ENCODE results near the gene BAAT. TPM values are rescaled to one million over a fixed set of nuclear protein-coding genes. Genes with fewer than 3 reads are reported as not detected.
"Not testable (repeated sequence)": the region's sequence is repeated elsewhere in the genome, so short reads cannot be mapped to it uniquely, and the experiment has no call there.

BAAT gene
- not detected in 2 replicates for total RNA-seq (2014; rRNA removed; shearing (Covaris generic))

DNA sequence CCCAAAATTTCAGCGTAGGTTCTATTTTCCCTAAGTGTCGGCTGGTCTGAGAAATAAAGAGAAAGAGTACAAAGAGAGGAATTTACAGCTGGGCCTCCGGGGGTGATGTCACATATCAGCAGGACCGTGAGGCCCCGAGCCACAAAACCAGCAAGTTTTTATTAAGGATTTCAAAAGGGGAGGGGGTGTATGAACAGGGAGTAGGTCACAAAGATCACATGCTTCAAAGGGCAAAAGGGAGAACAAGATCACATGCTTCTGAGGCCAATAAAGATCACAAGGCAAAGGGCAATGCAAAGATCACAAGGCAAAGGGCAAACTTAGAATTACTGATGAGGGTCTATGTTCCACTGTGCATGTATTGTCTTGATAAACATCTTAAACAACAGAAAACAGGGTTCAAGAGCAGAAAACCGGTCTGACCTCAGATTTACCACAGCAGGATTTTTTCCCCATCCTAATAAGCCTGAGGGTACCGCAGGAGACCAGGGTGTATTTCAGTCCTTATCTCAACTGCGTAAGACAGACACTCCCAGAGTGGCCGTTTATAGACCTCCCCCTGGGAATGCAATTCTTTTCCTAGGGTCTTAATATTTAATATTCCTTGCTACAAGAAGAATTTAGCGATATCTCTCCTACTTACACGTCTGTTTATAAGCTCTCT is at the start of gene BAAT:
TSS of gene BAAT (minus strand) at position 134 of the 664 bp plus-strand sequence. CDS start 13,602 bp downstream, outside the sequence.
- not testable (repeated sequence) for DNase-seq (ENCODE audit: low spot score)

DNA sequence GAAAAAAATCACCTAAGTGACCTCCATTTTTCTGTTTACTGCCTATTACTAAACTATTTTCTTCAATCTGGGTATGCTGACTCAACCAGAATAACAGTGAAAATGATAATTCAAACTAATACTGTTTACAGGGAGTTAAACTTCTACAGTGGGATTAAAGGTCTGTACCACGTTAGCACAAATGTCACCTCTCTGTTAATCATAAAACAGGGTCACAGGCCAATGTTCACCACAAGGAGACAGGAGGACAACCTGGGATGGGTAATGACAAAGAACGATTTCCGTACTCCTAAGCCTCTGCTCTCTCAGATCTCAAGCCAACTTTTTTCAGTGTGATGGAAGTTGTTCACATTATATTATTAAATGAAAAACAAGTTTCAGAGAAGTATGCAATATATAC is 48.4 kb upstream of the BAAT start:
- no peak for DNase-seq (ENCODE audit: low spot score)

DNA sequence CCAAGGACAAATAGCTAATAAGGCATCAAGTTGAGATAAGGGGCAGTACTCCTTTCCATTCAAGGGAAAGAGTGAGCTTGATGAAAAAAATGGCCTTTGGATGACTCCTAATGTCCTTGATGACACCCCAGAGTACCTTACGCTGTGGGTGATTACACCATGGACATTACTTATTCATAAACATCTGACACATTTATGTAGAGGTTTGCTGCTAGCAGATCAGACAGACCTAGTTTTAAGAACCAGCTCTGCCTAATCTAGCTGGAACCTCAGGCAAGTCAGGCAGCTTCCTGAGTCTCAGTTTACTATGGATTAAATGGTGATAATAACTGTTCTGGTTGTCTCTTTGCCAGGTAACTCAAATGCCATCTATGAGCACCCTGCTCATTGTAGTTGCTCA is 47.9 kb upstream of the BAAT start:
- DNase-seq (ENCODE audit: low spot score): no peak

DNA sequence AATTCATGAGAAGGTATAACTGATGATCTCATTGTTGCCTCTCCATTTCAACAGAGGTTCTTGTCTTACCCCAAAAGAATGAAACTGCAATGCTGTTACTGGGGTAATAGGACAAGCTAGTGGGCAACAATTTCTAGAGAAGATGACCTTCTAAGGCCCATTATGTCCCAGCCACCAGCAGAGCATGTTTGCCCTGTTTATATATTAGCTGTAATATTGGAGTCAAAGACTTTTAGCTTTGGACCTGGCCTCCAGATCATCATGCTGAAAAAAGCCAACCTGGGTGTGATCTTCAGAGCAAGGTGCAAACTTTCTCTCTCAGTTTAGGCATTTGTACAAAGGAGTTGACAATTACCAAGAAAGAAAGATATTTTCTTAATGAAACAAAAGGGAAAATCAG is 47.4 kb upstream of the BAAT start:
- no peak for DNase-seq (ENCODE audit: low spot score)

DNA sequence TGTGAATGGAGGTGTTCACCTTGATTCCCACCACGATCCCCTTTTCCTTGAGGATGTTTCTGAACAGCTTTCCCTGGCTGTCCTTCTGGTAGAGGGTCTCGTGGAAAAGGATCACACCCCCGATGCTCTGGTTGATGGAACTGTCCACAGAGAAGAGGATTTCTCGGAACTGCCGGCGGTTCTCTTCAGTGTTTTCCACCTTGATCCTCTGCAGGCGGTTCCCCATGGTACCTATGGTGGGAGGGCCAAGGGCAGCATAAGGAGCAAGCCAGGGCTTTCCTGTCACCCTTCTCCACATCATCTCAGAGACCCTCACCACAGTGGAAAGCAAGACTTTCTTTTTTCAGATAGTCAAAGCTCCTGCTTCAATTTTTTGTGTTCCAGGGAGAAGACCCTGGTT is 44.9 kb upstream of the BAAT start:
- no peak for DNase-seq (ENCODE audit: low spot score)

DNA sequence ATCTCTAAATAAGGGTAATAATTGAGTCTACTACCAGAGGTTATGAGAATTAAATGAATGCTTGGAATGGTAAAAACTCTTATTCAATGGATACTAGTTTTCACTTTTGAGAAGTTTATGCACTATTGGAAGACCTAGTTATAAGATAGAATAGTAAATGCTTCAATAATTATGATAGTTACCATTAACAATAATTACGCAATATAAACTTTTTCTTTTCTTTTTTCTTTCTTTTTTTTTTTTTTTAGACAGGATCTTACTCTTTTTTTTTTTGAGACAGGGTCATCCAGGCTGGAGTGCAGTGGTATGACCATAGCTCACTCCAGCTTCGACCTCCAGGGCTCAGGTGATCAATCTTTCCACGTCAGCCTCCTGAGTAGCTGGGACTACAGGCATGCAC is 44.1 kb upstream of the BAAT start:
- DNase-seq (ENCODE audit: low spot score): no peak

DNA sequence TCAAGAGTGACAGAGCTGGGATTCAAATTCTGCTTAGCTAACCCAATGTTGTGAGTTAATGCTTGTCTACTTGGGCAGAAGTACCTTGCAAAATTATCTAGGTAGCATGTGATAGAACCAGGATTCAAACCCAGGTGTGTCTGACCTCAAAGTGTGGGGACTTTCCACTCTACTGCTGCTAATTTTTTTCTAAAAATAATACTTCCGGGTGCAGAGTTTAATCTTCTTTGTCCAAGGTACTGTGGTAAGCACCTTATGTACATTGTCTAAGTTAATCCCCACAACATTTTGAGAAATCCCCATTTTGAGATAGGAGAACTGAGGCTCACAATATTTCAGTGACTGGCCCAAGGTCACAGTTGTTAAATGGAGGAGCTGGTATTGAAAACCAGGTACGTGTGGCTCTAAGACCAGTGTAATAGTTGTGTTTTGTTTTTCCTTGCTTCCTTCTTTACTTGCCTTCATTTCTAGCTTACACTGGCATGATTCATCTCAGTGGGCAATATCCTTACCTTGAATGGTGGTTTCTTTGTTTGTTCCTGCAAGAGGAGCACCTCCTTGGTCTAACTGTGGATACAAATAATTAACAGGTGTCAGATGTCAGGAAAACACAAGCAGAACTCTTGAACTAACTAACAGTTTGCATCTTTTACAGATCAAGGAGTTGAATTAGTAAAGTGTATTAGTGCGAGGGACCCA is 43.3 kb upstream of the BAAT start:
- DNase-seq (ENCODE audit: low spot score): no peak

DNA sequence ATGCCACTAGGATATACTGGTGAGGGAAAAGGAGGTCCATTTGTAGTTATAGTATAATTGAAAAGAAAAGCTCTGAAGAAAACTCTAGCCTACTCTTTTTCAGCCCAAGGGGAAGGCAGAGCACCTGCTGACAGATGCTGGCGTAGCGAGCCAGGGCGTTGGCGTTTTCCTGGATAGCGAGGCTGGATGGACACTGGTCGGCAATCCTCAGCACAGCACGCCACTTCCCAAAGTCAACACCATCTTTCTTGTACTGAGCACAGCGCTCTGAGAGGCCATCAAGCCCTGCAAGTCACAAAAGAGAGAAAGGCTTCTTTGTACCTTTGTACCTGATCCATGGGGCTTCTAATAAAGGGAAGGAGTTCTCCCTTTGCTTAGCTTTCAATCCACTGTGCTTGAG is 42.6 kb upstream of the BAAT start:
- no peak for DNase-seq (ENCODE audit: low spot score)

DNA sequence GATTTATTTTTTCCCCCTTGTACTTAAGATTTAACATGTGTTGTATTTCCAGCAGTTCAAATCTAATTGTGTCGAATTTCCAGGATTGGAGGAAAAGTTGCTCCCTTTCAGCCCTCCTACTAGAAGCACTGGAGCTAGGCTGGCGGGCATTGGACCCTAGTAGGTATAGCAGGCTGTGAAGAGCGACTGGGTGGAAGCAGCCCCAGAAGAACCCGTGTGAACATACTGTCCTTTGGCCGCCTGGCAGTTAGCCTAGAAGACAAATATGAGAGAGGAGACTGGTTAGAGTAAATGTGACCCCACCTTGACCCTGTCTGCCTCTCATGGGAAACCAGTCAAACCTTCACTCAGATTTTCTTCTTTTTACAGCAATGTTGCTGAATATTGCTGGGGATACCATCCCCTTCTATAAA is 36.9 kb upstream of the BAAT start:
- no peak for DNase-seq (ENCODE audit: low spot score)

DNA sequence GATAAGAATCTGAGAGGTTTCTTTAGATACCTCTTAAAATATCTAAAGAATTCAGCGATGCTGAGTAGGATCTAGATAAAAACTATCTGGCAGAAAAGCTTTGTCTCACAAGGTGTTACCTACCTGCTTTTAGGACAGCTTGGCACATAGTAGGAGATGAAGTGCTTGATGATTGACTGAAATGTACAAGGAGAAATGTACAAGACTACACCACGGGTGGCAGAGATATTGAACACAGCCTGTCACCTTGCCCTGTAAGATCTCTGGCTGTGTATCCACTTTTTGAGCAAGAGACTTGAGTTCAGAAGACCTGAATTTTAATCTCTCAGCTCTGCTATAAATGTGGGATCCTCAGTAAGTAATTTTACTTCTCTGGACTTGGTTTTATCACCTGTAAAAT is 35.1 kb upstream of the BAAT start:
- DNase-seq (ENCODE audit: low spot score): no peak

DNA sequence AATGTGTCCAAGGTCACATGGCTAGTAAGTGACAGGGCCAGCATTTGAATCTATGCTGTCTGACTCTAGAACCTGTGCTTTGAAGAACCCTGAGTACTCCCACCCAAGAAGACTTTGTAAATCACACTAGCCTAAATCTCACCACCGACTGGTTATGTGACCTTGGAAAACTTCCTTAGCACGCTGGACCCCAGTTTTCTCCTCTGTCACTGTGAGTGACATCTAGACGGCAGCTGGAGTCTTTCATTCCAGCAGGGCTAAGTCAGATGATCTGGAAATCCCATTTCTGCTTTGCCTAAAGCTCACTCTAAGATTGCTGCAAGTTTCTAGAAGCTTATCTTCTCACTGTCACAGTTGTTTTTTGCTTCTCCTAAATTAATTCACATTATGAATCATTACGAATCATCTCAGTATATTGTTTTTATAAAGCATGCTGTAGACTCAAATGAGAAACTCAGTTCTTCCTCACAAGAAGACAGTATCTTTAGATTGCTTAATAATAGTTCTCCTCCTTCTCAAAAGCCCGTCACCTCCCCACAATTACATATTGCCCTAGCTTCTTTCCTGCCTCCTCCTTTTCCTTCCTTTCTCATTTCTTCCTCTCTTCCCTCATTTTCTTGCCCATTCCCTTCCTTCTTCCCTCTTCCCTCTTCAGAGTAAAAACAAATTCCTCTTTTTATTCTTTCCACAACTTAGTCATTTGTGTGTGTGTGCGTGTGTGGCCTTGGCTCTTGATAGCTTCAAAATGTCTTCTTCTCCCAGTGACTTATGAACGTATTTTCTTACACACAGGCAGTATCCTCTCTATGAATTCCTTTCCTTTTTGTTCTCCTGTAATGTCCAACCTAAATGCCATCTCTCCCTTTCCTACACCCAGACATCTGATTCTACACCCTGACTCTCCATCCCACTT is 34.0 kb upstream of the BAAT start:
- no peak for DNase-seq (ENCODE audit: low spot score)

DNA sequence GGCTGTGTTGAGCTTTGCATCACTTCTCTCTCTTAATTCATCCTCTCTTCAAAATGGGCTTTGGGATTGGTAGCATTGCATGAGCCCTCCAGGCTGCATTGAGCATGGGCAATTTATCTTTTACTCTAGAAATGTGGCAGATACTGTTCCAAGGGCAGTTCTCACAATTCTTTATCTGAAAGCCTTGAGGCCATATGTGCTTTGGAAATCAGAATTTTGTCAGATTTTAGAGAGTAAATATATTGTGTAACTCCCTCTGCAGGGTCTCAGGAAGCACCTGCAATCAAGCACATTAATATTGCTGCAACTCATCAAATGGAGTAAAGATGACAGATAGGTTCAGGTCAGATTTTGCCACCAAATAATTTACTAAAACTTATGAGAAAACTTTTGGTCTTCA is 33.2 kb upstream of the BAAT start:
- no peak for DNase-seq (ENCODE audit: low spot score)

DNA sequence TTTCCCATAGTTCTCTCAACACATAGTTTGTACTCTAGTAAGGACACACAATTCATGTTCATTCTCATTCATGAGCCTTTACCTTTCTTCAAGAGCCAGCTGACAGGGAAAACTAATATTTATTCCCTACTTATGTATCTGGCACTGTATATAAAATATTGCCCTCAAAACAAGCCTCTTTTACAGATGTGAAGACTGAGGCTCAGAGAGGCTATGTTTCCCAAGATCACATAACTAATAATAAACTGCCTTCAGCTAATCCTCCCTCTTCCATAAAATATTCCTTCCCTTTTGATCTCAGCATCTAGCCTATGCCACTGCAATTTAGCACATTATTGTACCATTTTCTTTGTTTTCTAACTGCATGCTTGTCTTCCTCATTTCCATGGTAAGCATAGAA is 32.6 kb upstream of the BAAT start:
- no peak for DNase-seq (ENCODE audit: low spot score)

DNA sequence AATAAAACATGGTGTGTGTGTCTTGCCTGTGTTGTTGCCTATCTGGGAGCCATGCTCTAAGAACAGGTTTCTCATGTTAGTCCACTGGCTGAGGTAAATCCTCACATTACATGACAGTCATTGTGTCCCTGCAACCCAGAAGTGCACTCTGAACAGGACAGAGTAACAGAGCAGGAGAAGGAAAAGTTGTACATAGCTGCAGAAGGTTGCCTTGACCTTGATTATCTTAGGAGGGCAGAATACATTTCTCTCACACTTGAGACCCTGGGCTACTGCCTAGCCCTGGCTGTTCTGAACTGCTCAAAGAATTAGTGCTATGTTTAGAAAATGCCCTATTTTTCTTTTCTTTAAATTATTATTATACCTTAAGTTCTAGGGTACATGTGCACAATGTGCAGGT is 30.8 kb upstream of the BAAT start:
- DNase-seq (ENCODE audit: low spot score): no peak

DNA sequence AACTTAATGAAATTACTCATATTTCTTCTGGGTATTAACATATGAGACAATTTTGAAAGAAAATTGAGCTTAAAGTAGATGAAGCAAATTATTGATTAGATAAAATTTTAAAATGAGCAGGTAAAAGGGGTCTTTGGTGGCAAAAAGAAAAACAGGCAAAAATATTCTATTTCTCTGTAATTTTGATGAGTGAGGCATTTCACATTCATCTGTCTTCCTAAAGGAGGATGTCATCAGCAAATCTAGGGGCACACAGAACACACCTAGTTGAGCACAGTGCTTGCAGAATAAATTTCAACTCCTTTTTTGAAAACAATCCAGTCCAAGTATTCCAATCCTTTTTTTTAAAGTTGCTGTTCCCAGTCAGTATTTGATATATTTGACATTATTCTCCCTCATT is 30.0 kb upstream of the BAAT start:
- no peak for DNase-seq (ENCODE audit: low spot score)

DNA sequence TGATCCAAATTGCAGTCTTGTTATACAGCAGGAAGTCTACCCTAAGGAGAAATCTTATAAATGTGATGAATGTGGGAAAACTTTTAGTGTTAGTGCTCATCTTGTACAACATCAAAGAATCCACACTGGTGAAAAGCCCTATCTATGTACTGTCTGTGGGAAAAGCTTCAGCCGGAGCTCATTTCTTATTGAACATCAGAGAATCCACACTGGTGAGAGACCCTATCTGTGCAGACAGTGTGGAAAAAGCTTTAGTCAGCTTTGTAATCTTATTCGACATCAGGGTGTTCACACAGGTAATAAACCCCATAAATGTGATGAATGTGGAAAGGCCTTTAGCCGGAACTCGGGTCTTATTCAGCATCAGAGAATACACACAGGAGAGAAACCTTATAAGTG is 24.3 kb upstream of the BAAT start:
- DNase-seq (ENCODE audit: low spot score): peak; percentile 18

DNA sequence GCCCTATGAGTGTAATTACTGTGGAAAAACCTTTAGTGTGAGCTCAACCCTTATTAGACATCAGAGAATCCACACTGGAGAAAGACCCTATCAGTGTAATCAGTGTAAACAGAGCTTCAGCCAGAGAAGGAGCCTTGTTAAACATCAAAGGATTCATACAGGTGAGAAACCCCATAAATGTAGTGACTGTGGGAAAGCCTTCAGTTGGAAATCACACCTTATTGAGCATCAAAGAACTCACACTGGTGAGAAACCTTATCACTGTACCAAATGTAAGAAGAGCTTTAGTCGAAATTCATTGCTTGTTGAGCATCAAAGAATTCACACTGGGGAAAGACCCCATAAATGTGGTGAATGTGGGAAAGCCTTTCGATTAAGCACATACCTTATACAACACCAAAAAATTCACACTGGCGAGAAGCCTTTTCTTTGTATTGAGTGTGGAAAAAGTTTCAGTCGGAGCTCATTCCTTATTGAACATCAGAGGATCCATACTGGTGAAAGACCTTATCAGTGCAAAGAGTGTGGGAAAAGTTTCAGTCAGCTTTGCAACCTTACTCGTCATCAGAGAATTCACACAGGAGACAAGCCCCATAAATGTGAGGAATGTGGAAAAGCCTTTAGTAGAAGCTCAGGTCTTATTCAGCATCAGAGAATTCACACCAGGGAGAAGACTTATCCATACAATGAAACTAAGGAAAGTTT is 23.7 kb upstream of the BAAT start:
- no peak for DNase-seq (ENCODE audit: low spot score)

DNA sequence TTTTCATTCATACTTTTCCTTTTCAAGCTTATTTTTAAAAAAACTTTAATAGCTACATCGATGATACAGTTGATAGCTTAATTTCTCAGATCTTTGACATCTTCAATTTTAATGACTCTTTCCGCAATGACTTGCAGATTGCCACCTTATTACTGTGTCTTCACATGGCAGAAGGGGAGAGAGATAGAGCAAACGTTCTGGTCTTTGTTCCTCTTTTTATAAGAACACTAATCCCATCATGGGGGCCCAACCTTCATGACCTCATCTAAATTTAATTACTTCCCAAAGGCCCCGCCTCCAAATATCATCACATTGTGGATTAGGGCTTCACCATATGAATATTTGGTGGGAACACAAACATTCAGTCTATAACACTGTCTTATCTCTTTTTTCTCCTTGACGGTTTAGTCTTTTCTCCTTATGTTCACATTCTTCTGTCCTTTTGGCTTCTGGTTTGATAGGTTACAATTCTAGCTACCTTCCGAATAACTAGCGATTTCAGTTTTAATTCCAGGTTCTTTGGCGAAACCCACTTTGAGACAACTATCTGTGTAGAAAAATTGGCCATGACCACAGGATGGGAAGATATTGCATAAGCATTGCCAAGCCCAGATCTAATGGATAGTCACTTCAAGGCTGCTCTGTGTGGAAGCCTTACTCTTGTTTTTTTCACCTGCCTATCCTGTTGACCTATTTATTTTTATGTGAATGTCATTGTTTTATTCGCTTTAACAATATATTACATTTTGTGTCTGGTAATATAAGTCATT is 18.9 kb upstream of the BAAT start:
- DNase-seq (ENCODE audit: low spot score): no peak

DNA sequence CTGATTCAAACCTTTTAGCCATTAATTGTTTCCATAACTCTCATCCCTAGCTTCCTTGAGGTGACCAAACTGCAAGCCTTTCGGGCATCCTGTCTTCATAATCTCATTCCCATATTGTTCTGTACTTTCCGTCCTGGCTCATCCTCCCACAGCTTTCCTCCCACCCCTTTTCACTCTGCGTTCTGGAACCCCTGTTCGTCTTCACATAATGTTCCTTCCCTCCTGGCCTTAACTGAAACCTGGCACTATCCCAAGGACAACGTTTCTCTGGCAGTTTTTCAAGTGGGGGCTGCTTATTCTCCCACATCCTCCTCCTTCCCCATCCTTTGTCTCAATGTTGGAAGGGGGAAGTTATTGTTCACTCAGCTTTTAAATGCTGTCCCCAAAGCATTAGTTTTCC is 15.3 kb upstream of the BAAT start:
- no peak for DNase-seq (ENCODE audit: low spot score)

DNA sequence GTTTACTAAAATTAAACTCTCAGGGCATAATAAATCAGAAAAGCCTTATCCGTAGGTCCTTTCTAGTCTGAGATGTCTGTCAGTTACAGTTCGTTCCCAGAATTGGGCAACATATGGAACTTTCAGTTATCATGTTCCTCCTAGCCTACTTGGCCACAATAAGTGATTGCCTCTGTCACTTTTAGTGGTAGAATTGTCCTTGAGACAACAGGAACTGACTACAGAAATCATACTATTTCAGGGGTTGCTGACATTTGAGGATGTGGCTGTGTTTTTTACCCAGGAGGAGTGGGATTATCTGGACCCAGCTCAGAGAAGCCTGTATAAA is 14.8 kb upstream of the BAAT start:
- DNase-seq (ENCODE audit: low spot score): no peak

DNA sequence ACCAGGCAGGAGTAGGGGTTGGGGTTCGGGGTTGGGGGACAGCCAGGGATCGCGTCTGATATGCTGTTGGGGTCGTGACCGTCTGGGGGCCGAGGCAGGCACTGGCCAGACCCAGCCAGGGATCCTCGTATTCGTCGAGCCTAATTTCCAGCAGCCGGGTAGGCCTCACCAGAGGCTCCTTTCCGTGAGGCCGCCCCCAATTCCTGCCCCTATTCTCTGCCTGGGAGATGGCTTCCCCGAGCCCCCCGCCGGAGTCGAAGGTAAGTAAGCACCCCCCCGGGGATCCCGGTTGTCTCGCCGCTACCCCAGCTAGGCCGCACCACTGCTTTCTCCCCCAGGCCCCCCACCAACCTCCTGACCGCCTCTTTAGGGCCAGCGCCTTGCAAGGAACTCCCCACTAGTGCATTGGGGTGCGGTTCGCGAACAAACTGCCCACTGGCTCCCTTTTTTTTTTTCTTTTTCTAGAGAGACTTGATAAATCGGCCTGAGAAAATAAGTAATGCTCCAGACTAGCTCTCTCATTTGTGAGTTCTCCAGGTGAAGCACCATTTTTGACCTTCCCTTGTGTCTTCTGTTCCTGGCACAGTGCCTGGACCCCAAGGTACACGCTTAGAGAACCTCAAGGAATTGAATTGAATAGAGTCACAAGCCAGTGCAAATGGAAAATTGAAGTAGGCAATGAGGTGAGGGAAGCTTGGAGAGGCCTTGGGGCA is 14.3 kb upstream of the BAAT start:
- DNase-seq (ENCODE audit: low spot score): no peak
